Activated CD4-positive, CD25-positive, alpha-beta regulatory T cell treated with anti-CD3 and anti-CD28 coated beads, Interleukin-2, amount 50 U/mL, for 16 hours (primary cell): ENCODE measurements around the gene TFF2.

Experiments
- DNase-seq: peaks from one replicate; pipeline ENCODE4 v3.0.0-alpha.2; 2020; ENCODE audit warnings: low read depth, low spot score

TFF2 gene, protein sequence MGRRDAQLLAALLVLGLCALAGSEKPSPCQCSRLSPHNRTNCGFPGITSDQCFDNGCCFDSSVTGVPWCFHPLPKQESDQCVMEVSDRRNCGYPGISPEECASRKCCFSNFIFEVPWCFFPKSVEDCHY

DNA sequence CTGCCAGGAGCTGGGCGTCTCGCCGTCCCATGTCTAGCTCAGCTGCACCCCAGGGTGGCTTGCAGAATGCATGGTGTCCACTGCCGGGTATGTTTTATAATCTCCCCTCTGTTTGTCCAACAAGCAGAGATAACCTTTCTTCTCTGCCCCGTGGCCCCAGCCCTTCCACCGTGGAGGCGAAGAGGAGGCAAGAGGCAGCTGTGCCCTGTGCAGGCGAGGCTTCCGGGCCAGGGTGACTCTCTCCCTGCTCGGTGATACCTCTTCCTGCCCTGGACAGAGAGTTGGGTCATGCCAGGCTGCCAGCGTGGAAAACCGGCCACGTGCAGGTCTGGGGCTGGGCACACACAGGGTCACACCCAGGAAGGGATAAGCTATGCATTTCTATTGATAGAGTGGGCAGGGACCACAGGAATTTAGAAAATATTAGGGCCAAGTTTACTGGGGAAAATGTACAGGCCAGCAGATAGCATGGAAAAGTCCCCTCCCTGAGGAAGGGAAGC, at the start of gene TFF2:
Gene TFF2 (minus strand): TSS at position 68 of the 500 bp plus-strand sequence. CDS start 37 bp downstream, at position 31.
- DNase-seq = no peak

DNA sequence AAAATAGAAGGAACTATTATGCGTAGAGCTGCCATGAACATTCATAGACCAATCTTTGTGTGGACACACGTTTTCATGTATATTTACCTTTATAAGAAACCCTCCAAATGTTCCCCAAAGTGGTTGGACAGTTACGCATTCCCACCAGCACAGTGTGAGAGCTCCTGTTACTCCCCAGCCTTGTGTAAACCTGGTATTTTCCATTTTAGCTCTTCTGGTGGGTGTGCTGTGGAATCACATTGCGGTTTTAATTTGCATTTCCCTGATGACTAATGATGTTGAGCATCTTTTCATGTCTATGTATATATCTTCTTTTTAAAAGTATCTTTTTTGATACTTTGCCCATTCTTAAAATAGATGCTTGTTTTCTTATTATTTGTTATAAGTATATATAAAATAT, 49.7 kb upstream of the TFF2 start:
- DNase-seq = no peak

- DNase-seq = no peak
Observed at GRCh38 chr21:42398436-42399028, 47.7 kb upstream of the TFF2 start.

DNA sequence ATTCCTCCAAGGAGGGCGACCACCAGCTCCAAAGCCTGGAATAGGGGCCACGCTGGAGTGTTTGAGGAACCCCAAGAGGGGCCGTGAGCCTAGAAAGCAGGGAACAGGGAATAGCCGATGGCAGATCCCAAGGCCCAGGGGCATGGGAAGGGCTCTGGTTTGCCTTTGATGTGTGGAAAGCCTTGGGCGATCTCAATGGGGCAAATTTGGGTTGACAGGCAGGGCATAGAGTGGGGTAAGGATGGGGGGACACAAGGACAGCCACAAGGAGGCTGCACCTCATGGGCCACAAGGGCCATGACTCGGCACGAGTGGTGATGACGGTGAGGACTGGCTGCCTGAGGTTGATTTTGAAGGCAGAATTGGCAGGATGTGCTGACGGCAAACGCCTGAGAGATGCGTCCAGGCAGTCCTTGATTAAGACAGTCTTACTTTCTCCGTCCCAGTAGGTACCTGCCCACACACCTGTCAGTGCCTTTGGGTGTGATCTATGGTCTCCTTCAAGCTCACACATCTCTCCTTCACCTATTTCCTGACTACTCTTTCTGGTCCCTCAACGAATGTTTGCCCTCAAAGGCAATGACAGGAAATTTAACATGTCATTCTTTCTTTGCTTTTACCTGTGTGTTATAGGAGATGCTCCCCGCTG, 47.1 kb upstream of the TFF2 start:
- no peak for DNase-seq

GRCh38 chr21:42396799-42397745, 46.3 kb upstream of the TFF2 start:
- no peak for DNase-seq

DNA sequence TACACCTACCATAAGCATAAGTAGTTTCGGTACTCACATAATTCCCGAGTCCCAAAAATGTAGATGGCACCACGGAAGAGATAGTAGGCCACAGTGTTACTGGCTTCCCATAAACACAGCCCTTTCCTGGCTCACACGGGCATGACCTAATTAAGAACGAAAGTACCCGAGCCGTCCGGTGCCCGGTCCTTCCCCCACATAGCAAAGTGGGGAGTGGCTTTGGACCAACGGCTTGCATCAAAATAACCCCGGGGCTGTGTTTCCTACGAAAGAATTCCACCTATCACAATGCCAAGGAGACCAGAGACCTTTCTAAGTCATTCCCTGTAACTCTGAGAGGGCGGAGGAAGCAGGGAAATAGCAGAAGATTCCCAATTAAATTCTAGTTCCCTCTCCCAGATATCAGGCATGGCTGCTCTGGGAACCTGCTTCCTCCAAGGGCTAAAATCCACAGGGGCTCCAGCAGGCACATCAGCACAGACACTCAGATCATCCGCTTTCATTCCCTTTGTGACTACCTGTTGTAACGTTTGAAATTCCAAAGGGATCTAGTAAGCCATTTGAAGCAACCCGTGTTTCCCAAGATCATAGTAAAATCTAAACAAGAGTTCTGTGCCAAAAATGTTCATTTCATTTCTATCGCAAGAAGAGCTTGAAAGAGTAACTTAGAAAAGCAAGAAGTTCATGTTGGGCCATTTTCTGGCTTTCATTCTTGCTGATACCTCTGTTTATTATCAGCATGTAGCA, 45.3 kb upstream of the TFF2 start, which contains the start of gene TMPRSS3:
Gene TMPRSS3 (minus strand): TSS at position 148 of the 747 bp plus-strand sequence. CDS start 635 bp downstream, outside the sequence.
- no peak for DNase-seq

- no peak for DNase-seq
Observed at GRCh38 chr21:42395302-42395701, 44.5 kb upstream of the TFF2 start.

DNA sequence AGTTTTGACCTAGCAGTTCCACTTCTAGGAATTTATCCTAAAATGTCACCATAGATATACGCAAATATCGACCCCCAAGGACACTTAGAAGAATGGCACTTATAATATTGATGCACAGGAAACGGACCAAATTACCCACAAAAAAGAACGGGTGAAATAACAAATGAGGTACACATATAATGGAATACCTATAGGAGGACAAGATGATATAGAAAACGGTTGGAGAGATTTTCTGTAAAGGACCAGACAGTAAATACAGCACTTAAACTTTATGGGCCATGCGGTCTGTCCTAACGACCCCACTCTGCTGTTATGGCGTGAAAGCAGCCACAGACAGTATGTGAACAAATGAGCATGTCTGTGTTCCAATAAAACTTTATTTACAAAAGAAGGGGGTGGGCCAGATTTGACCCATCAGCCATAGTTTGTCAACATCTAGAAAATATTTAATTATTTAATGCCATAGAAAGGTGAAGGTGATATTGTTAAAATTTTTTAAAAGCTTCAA, 42.7 kb upstream of the TFF2 start:
- DNase-seq = no peak

GRCh38 chr21:42392731-42393442, 42.1 kb upstream of the TFF2 start:
- no peak for DNase-seq

DNA sequence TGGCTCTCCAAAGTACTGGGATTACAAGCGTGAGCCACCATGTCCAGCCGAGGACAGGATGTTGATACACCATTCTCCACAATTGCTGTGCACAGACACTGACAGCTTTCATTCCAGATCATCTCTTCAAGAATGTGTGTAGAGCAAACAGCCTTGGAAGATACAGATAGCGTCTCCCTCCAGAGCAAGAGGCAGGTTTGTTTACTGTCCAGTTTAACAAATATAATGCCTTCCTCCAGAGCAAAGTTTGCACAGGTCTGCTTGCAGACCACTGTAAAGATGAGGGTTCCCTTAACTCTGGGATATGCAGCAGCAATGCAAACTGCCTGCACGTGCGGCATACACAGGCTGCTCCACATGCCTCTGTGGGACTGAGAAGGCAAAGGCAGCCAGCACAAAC, 40.5 kb upstream of the TFF2 start:
- DNase-seq = no peak

GRCh38 chr21:42390696-42391095, 39.9 kb upstream of the TFF2 start:
- no peak for DNase-seq

DNA sequence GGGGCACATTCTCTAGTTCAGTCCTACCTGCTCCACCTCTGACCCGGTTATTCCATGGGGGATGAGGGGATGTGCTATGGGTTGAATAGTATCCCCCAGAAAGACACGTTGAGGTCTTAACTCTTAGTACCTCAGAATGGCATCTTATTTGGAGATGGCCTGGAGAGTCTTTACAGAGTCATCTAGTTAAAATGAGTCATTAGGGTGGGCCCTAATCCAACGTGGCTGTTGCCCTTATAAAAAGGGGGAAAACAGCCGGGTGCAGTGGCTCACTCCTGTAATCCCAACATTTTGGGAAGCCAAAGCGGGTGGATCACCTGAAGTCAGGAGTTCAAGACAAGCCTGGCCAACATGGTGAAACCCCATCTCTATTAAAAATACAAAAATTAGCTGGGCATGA, 39.4 kb upstream of the TFF2 start:
- DNase-seq = no peak

DNA sequence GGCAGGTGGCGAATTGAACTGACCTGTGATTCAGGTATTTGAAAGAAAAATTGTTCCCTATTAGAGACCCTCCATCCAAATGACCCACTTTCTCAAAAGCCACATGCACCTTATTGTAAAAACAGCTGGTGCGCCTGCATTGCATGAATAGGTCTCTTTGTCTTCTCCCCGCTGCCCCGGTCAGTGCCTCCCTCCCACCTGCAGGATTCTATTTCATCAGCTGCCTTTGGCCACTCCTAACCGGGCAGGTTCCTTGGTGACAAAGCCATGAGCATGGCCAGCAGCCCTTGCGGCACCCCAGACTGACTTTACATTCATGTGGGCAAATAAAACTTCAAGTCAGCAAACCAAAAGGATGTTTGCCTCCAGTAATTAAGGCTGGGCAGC, 38.6 kb upstream of the TFF2 start:
- no peak for DNase-seq

- no peak for DNase-seq
Observed at GRCh38 chr21:42388740-42389448, 38.1 kb upstream of the TFF2 start.

DNA sequence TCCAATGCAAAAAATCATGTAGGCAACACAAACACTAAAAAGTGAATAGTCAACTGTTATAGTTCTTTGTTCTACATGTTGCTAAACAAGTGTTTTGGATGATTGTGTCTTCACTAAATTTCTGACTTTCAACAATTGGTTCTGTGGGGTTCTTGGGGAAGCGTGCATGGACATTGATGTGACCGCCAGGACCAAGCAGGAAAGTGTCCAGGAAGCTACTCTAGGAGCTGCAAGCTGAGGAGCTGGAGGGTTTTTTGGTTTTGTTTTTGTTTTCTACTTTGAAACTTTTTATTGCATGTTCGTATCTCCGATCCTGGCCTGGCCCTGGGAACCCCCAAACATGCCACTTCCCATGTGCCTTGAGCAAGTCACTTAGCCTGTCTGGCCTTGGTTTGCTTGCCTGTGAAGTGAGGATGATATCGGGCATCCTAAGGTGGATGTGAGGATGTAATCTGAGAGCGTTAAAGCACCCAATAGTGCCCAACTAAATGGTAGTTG, 37.1 kb upstream of the TFF2 start:
- no peak for DNase-seq

GRCh38 chr21:42387164-42387563, 36.4 kb upstream of the TFF2 start:
- DNase-seq = no peak

DNA sequence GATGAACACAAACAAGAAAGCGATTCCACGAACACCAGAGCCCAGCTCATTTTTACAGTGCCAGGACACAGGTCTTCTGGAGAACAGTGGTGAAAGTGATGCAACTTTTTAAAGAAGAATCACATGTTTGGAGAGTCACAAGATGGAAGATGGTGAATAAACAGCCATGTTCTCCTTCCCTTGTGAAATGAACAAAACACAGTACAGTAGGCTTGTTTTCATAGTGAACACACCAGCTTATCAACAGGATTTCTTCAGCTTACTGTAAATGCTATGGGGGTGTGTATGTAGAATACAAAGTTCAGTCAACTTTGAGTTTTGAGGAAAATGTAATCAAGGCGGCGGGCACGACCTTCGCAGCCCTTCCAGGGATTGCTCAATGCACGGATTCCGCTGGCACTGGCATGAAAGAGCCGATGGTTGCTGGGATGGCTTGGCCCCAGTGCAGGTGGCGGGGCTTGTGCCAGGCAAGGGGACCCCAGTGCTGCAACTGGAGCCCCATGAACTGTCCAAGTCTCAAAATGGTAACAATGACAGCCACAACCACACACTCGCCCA, 35.3 kb upstream of the TFF2 start:
- DNase-seq = no peak

- no peak for DNase-seq
Observed at GRCh38 chr21:42385619-42386018, 34.8 kb upstream of the TFF2 start.

DNA sequence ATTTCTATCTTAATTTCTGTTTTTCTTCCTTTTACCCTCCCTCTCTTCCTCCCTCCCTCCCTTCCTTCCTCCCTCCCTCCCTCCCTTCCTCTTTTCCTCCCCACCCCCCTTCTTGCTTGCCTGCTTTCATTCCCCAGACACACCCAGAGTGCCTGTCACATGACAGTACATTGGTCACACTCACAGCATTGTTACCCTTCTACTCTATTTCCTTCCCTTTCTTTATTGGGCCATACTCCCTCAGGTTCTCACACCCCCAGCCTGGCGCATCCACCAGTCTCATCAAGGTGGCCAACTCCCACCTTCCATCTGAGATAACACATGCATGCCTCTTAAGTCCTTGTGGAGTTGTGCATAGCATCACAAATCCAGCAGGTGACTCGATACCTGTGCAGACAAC, 34.2 kb upstream of the TFF2 start:
- no peak for DNase-seq
